Omental fat pad (tissue), 4 donors: ENCODE results near the gene ARHGAP6. TPM values are rescaled to one million over a fixed set of nuclear protein-coding genes. Genes with fewer than 3 reads are reported as not detected.

Source experiments
- ATAC-seq: fragments of 150-250 bp; one replicate; pipeline ENCODE4 v1.9.1; 2016; ENCODE audit warnings: mild to moderate bottlenecking, moderate library complexity; ENCODE audit not compliant: low FRiP score
- DNase-seq: peaks from one replicate; pipeline ENCODE4 v3.0.0-alpha.2; 2019; ENCODE audit warnings: low spot score
- total RNA-seq, 4 donors: library from RNA; depleted of rRNA; stranded (reverse); fragments of >200 nt; gene quantifications; one replicate each; pipeline ENCODE4 v1.1.0, GENCODE V29; 2016
- TF ChIP-seq, protein P1 (sequence below), 3 donors: fragments of 450-650 bp; IDR thresholded peaks; one replicate each; pipeline ENCODE4 v1.5.1; 2016 to 2017; ENCODE audit warnings: antibody characterized with exemption in 3 of 3, mild to moderate bottlenecking in 3 of 3, moderate library complexity in 2 of 3

Gene ARHGAP6
- total RNA-seq, 4 donors from 2014 or later: 20.4 to 45.5 (median 25.1) TPM

GRCh38 chrX:11422525-11422857 lies 243.2 kb downstream of the ARHGAP6 start:
- no peak for DNase-seq
- TF ChIP-seq, protein P1, sequence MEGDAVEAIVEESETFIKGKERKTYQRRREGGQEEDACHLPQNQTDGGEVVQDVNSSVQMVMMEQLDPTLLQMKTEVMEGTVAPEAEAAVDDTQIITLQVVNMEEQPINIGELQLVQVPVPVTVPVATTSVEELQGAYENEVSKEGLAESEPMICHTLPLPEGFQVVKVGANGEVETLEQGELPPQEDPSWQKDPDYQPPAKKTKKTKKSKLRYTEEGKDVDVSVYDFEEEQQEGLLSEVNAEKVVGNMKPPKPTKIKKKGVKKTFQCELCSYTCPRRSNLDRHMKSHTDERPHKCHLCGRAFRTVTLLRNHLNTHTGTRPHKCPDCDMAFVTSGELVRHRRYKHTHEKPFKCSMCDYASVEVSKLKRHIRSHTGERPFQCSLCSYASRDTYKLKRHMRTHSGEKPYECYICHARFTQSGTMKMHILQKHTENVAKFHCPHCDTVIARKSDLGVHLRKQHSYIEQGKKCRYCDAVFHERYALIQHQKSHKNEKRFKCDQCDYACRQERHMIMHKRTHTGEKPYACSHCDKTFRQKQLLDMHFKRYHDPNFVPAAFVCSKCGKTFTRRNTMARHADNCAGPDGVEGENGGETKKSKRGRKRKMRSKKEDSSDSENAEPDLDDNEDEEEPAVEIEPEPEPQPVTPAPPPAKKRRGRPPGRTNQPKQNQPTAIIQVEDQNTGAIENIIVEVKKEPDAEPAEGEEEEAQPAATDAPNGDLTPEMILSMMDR (IDR thresholded peaks at IDR 0.05): no peak
- no peak for ATAC-seq

- ATAC-seq: no peak
- no peak for DNase-seq
- TF ChIP-seq, protein P1 (IDR thresholded peaks at IDR 0.05): no peak
Observed at GRCh38 chrX:11421805-11422524, 243.8 kb downstream of the ARHGAP6 start.

DNA sequence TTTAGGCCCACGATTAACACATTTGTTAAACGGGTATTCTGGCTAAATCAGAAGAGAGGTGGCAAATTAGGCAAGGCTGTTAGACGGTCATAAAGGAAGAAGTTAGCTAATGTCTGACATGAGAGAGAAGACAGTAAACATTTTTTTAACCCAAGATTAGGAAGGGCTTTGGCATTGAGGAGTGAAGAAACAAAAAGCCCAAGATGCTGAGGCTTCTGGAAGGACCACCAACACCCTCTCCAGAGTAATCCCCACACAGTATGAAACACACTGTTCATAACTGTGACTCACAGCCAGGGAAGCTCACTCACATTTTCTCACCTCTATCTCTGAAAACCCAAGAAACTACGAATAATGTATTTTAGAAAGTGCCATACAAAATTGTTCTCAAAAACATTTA lies 244.9 kb downstream of the ARHGAP6 start:
- ATAC-seq: no peak
- no peak for DNase-seq
- TF ChIP-seq, protein P1 (IDR thresholded peaks at IDR 0.05): no peak

- ATAC-seq: no peak
- DNase-seq: no peak
- TF ChIP-seq, protein P1 (IDR thresholded peaks at IDR 0.05): no peak
Observed at GRCh38 chrX:11419102-11419501, 246.6 kb downstream of the ARHGAP6 start.

DNA sequence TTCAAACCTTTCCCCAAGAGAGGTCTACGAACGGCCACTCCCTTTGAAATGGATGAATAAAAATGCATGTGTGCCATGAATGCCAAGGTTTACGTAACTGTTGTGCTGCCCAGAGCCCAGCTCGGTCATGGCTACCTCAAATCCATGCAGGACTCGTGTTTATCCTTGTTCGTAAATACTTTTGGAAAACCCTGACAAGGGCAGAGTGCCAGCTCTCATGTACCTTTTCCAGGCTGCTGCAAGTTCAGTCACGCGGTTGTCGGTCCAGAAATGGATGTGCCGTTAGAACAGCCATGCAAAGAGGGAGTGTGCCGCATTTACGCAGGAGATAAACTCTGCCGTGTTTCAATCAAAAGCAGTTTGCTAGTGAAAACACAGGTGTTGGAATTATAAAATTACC lies 249.1 kb downstream of the ARHGAP6 start:
- DNase-seq (no peak), ATAC-seq (no peak)
- TF ChIP-seq, protein P1 (IDR thresholded peaks at IDR 0.05): no peak

DNA sequence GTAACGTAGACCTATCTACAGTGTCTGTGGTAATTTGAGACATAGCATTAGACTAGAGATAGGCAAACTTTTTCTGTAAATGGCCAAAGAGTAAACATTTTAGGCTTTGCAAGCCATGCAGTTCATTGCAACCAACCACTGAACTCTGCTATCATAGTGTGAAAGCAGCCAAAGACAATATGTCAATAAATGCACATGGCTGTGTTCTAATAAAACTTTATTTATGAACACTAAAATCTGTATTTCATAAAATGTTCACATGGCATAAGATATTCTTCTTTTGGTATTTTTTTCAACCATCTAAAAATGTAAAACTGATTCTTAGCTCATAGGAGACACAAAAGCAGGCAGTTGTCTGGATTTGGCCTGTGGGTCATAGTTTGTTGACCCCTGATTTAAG lies 251.6 kb downstream of the ARHGAP6 start:
- TF ChIP-seq, protein P1 (IDR thresholded peaks at IDR 0.05): no peak
- no peak for ATAC-seq
- no peak for DNase-seq
